SJCRH30 (cell line): ENCODE results near the gene SCN1A. TPM values are rescaled to one million over a fixed set of nuclear protein-coding genes. Genes with fewer than 3 reads are reported as not detected.
"Not testable (repeated sequence)": the region's sequence is repeated elsewhere in the genome, so short reads cannot be mapped to it uniquely, and the experiment has no call there.

Experiments used
- DNase-seq, 2 experiments: peaks; one replicate each; pipeline ENCODE4 v3.0.0-alpha.2; 2015 to 2020
- H3K27ac ChIP-seq: fragments of 250-450 bp; sonication (Bioruptor Pico); 2 replicates; pipeline ENCODE4 v1.5.1; 2020; ENCODE audit warnings: mild to moderate bottlenecking, moderate library complexity
- H3K27me3 ChIP-seq: fragments of 250-450 bp; sonication (Bioruptor Pico); 2 replicates; pipeline ENCODE4 v1.5.1; 2020; ENCODE audit warnings: mild to moderate bottlenecking, moderate library complexity
- H3K36me3 ChIP-seq: fragments of 250-450 bp; sonication (Bioruptor Pico); 2 replicates; pipeline ENCODE4 v1.5.1; 2020; ENCODE audit warnings: mild to moderate bottlenecking, moderate library complexity
- H3K4me1 ChIP-seq: fragments of 250-450 bp; sonication (Bioruptor Pico); 2 replicates; pipeline ENCODE4 v1.5.1; 2020; ENCODE audit warnings: mild to moderate bottlenecking, moderate library complexity
- H3K4me3 ChIP-seq: fragments of 250-450 bp; sonication (Bioruptor Pico); 2 replicates; pipeline ENCODE4 v1.5.1; 2020; ENCODE audit warnings: mild to moderate bottlenecking, moderate library complexity
- H3K9me3 ChIP-seq: fragments of 250-450 bp; sonication (Bioruptor Pico); replicated peaks from 2 replicates; pipeline ENCODE4 v1.5.1; 2020; ENCODE audit warnings: mild to moderate bottlenecking, moderate library complexity
- total RNA-seq: library from RNA; depleted of rRNA; stranded (reverse); fragments of >200 nt; shearing (Covaris generic); gene quantifications from 2 replicates; pipeline ENCODE4 v1.2.3, GENCODE V29; 2014

The SCN1A gene
- total RNA-seq, 1 experiment from 2014 or later, result not detected

GRCh38 chr2:166017208-166017607, 110.6 kb downstream of the SCN1A start:
- Histone ChIP-seq H3K9me3 (no peaks in the 10 kb centered on the region), H3K27ac (no peak overlapping the region), H3K27me3 (no peaks in the 10 kb centered on the region), H3K4me1 (no peaks in the 10 kb centered on the region), H3K4me3 (no peak overlapping the region), H3K36me3 (no peaks in the 10 kb centered on the region)
- DNase-seq, result no peak

DNA sequence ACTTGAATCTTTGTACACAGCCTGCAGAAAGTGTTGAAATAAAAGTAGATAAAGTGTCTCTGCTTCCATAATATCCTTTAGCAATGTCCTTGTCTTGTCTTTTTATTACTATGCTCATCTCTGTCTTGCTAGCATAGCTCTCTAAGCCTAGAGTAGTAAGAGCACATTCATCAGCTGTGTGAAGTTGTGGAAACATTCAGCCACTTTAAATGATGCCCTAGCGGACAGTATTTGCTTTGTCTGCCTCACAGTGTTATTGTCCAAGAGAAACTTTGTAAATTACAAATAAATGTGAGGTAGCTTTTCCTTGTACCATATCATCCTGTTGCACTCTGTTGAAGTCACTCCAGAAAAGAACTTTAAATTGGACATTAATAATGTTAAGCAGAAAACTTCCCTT, 113.9 kb downstream of the SCN1A start:
- no peak overlapping the region for H3K27ac ChIP-seq
- DNase-seq, result no peak

DNA sequence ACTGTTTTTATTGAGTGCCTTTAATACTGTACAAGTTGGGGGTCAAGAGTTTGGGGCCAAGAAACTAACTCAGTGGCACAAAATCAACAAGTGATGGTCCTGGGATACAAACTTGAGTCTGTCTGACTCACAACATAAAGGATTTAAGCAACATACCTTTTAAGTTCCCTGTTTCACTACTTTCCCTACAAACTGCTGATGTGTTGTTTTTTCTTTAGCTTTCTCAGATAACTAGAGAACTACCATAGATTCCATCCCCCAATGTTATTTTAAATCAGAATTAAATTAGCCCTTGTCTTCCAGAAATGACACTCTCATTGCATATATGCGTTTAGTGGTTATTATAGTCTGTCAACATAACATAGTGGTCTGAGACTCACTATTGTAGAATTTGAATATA, 116.2 kb downstream of the SCN1A start:
- H3K36me3 ChIP-seq, result no peaks in the 10 kb centered on the region
- no peak overlapping the region for H3K4me3 ChIP-seq
- no peak for DNase-seq
- no peaks in the 10 kb centered on the region for H3K27me3 ChIP-seq
- no peak overlapping the region for H3K27ac ChIP-seq
- no peaks in the 10 kb centered on the region for H3K4me1 ChIP-seq
- H3K9me3 ChIP-seq, result no peaks in the 10 kb centered on the region

More for the DNA sequence above, 113.9 kb downstream of the SCN1A start:
- Histone ChIP-seq H3K36me3 (no peaks in the 10 kb centered on the region), H3K9me3 (no peaks in the 10 kb centered on the region), H3K27me3 (no peaks in the 10 kb centered on the region), H3K4me1 (no peaks in the 10 kb centered on the region), H3K4me3 (no peak overlapping the region)

GRCh38 chr2:166000401-166000800, 127.4 kb downstream of the SCN1A start:
- no peaks in the 10 kb centered on the region for H3K27me3 ChIP-seq
- peak in 1 of 2 experiments; percentile 17 for DNase-seq
- no peaks in the 10 kb centered on the region for H3K36me3 ChIP-seq
- H3K4me1 ChIP-seq, result no peaks in the 10 kb centered on the region
- H3K4me3 ChIP-seq, result no peak overlapping the region
- no peaks in the 10 kb centered on the region for H3K9me3 ChIP-seq
- H3K27ac ChIP-seq, result no peak overlapping the region

GRCh38 chr2:165990846-165991245, 137.0 kb downstream of the SCN1A start:
- H3K4me3 ChIP-seq, result no peak overlapping the region
- H3K9me3 ChIP-seq, result no peaks in the 10 kb centered on the region

DNA sequence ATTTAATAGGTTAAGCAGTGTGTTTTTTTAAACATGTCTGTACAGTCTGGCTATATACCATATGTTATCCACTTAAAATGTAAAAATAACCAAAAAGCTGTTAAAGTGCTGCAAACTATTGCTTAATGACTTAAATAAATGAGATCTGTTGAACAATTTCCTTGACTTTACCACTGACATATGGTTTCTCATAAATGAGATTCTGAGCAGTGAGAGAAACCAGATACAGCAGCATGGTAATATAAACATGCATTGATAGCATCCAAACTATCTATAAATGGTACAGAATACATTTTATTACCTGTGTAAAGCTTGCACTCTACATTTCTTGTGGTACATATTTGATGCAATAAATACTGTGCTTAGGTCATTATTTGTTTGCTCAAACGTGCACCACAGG, 138.0 kb downstream of the SCN1A start:
- Histone ChIP-seq H3K4me3 (no peak overlapping the region), H3K27ac (no peak overlapping the region), H3K27me3 (no peaks in the 10 kb centered on the region), H3K4me1 (no peaks in the 10 kb centered on the region), H3K9me3 (no peaks in the 10 kb centered on the region), H3K36me3 (no peaks in the 10 kb centered on the region)
- DNase-seq, result no peak

More at GRCh38 chr2:165990846-165991245, 137.0 kb downstream of the SCN1A start:
- Histone ChIP-seq H3K27me3 (no peaks in the 10 kb centered on the region), H3K27ac (no peak overlapping the region), H3K36me3 (no peaks in the 10 kb centered on the region), H3K4me1 (no peaks in the 10 kb centered on the region)
- no peak for DNase-seq

DNA sequence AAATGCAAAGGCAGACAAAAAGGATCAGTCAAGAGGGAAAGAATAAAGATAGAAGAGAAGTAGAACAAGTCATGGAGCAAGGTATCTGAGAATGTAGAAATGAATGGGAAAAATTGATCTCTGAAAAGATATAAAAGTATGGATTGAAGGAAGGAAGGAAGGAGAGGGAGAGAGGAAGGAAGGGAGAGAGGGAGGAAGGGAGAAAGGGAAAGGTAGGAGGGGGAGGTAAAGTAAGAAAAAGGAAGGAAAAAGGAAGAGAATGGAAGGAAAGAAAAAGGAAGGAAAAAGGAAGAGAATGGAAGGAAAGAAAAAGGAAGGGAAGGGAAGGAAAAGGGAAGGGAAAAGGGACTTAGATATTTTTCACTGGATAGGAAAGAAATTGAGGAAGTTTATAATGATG, 142.7 kb downstream of the SCN1A start:
- Histone ChIP-seq H3K27me3 (no peaks in the 10 kb centered on the region), H3K27ac (no peak overlapping the region), H3K9me3 (no peaks in the 10 kb centered on the region), H3K4me3 (no peak overlapping the region), H3K4me1 (no peaks in the 10 kb centered on the region), H3K36me3 (no peaks in the 10 kb centered on the region)
- DNase-seq, result no peak

DNA sequence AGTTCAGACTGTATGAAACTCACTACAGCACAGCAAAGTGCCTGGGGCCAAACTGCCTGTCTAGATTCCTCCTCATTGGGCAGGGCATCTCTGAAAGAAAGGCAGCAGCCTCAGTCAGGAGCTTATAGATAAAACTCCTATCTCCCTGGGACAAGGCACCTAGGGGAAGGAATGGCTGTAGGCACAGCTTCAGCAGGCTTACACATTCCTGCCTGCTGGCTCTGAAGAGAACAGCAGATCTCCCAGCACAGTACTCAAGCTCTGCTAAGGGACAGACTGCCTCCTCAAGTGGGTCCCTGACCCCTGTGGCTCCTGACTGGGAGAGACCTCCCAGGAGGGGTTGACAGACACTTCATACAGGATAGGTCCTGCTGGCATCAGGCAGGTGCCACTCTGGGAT, 155.7 kb downstream of the SCN1A start:
- not testable (repeated sequence) for H3K36me3 ChIP-seq, H3K9me3 ChIP-seq, H3K27me3 ChIP-seq, H3K27ac ChIP-seq, H3K4me3 ChIP-seq, H3K4me1 ChIP-seq, DNase-seq

DNA sequence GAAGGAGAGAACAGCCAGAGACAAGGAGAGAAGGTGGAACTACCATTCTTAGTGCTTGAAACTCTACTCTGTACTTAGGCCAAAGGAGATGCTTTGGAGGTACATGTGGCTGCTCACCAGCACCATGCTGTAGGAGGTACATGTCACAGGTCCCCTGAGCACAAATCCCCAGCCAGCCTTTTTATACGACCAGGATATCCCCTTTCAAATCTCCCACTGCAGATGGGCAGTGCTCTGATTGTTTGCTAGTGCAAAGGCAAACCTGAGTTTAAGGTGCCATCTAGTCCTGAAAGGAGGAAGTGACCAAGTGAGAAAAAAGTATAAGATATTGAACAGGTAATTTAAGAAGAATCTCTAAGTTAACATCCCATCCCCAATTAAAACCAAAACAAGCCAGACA, 157.2 kb downstream of the SCN1A start:
- Histone ChIP-seq H3K27me3 (no peaks in the 10 kb centered on the region), H3K27ac (no peak overlapping the region), H3K9me3 (no peaks in the 10 kb centered on the region), H3K4me3 (no peak overlapping the region), H3K4me1 (no peaks in the 10 kb centered on the region), H3K36me3 (no peaks in the 10 kb centered on the region)
- no peak for DNase-seq

- Histone ChIP-seq H3K27ac (no peak overlapping the region), H3K36me3 (no peaks in the 10 kb centered on the region), H3K4me1 (no peaks in the 10 kb centered on the region), H3K27me3 (no peaks in the 10 kb centered on the region), H3K9me3 (no peaks in the 10 kb centered on the region), H3K4me3 (no peak overlapping the region)
- no peak for DNase-seq
Measured at GRCh38 chr2:165969227-165969626, 158.6 kb downstream of the SCN1A start.

DNA sequence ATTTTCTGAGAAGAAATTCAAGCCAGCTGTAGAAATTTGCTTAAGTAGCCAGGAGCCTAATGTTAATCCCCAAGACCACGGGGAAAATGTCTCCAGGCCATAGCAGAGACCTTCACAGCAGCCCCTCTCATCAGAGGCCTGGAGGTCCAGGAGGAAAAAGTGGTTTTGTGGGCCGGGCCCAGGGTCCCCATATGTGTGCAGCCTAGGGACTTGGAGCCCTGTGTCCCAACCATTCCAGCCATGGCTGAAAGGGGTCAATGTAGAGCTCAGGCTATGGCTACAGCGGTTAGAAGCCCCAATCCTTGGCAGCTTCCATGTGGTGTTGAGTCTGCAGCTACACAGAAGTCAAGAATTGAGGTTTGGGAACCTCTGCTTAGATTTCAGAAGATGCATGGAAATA, 160.1 kb downstream of the SCN1A start:
- Histone ChIP-seq H3K9me3 (no peaks in the 10 kb centered on the region), H3K27ac (no peak overlapping the region), H3K36me3 (no peaks in the 10 kb centered on the region), H3K27me3 (no peaks in the 10 kb centered on the region), H3K4me1 (no peaks in the 10 kb centered on the region), H3K4me3 (no peak overlapping the region)
- no peak for DNase-seq

DNA sequence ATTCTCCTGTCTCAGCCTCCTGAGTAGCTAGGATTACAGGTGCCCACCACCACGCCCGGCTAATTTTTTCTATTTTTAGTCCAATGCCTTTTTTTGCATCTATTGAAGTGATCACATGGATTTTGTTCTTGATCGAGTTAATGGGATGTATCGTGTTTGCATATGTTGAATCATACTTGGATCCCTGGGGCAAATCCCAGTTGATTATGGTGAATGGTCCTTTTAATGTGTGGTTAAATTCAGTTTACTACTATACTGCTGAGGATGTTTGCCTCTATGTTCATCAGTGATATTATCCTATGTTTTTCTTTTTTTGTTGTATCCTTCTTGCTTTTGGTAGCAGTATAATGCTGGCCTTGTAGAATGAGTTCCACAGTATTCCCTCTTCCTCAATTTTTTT, 166.0 kb downstream of the SCN1A start:
- Histone ChIP-seq H3K27ac (no peak overlapping the region), H3K4me3 (no peak overlapping the region), H3K4me1 (no peaks in the 10 kb centered on the region), H3K36me3 (no peaks in the 10 kb centered on the region), H3K27me3 (no peaks in the 10 kb centered on the region), H3K9me3 (no peaks in the 10 kb centered on the region)
- no peak for DNase-seq

GRCh38 chr2:165959371-165959770, 168.4 kb downstream of the SCN1A start:
- Histone ChIP-seq H3K36me3 (no peaks in the 10 kb centered on the region), H3K4me1 (no peaks in the 10 kb centered on the region), H3K9me3 (no peaks in the 10 kb centered on the region), H3K4me3 (no peak overlapping the region), H3K27me3 (no peaks in the 10 kb centered on the region), H3K27ac (no peak overlapping the region)
- no peak for DNase-seq

GRCh38 chr2:165958313-165958960, 169.4 kb downstream of the SCN1A start:
- Histone ChIP-seq H3K36me3 (no peaks in the 10 kb centered on the region), H3K9me3 (no peaks in the 10 kb centered on the region), H3K27me3 (no peaks in the 10 kb centered on the region), H3K4me3 (no peak overlapping the region), H3K4me1 (no peaks in the 10 kb centered on the region), H3K27ac (no peak overlapping the region)
- no peak for DNase-seq

GRCh38 chr2:165957030-165957675, 170.7 kb downstream of the SCN1A start:
- Histone ChIP-seq H3K4me1 (peaks cover 2% of the 10 kb centered on the region; the same call in 1 of the 2 replicates), H3K27ac (no peak overlapping the region), H3K4me3 (no peak overlapping the region), H3K27me3 (no peaks in the 10 kb centered on the region), H3K36me3 (0 out of 2 replicates have a peak, but pooled peaks cover 2% of the 10 kb centered on the region), H3K9me3 (no peaks in the 10 kb centered on the region)
- no peak for DNase-seq
